ENCODE data around the gene COL28A1.

The COL28A1 gene

DNA sequence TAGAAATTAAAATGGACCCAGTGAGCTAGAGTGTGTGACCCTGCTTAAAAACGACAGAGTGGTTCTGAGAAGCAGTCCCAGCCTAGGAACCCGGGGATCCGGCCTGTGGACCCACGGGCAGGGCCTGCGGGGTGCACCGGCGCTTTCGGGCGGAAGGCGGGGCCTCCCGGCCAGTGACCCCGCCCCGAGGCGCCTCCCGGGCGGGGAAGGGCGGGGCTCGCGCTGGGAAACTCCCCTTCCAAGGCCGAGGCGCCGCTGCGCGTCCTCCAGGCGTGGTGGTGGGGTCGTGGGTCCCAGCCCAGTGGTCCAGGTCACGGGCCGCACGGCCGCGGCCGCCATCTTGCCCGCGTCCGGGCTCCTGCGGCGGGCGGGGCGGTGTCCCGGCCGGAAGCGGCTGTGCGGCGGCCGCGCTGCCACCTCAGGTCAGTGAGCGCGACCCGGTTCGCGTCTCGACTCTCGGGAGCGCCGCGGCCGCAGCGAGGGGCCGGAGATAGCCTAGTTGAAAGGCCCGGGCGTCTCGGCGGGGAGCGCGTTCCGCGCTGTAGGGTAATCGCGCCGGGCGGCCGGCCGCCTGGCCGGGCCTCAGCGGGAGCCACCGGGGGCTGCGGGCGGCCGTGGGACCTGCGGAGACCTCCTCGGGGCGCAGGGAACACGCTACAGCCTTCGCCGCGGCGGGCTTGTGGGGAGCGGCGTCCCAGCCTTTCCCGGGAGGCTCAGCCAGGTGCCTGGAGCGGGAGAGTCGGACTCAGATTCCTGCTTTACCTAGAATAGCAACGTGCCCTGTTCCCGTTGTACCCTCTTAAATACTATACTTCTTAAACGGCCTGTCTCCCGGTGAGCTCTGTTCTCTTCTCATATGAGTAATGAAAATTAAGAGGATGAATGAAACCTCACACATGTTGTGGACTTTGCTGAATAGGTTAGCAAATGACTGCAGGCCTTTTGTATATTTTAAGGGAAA, 31.3 kb upstream of the COL28A1 start, which contains the start of gene MIOS:
Gene MIOS (plus strand): TSS at position 234 of the 961 bp plus-strand sequence. CDS start 5,592 bp downstream, outside the sequence.
- TF ChIP-seq, protein P1, sequence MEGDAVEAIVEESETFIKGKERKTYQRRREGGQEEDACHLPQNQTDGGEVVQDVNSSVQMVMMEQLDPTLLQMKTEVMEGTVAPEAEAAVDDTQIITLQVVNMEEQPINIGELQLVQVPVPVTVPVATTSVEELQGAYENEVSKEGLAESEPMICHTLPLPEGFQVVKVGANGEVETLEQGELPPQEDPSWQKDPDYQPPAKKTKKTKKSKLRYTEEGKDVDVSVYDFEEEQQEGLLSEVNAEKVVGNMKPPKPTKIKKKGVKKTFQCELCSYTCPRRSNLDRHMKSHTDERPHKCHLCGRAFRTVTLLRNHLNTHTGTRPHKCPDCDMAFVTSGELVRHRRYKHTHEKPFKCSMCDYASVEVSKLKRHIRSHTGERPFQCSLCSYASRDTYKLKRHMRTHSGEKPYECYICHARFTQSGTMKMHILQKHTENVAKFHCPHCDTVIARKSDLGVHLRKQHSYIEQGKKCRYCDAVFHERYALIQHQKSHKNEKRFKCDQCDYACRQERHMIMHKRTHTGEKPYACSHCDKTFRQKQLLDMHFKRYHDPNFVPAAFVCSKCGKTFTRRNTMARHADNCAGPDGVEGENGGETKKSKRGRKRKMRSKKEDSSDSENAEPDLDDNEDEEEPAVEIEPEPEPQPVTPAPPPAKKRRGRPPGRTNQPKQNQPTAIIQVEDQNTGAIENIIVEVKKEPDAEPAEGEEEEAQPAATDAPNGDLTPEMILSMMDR (IDR thresholded peaks at IDR 0.05; ENCODE audit: low read length, missing control alignments), result no peak
- H3K4me3 ChIP-seq (replicated peaks; ENCODE audit: low read depth, low read length), result peak within 1 kb of the TSS; percentile 78
- peak; percentile 77 for DNase-seq (ENCODE audit: low read depth)

DNA sequence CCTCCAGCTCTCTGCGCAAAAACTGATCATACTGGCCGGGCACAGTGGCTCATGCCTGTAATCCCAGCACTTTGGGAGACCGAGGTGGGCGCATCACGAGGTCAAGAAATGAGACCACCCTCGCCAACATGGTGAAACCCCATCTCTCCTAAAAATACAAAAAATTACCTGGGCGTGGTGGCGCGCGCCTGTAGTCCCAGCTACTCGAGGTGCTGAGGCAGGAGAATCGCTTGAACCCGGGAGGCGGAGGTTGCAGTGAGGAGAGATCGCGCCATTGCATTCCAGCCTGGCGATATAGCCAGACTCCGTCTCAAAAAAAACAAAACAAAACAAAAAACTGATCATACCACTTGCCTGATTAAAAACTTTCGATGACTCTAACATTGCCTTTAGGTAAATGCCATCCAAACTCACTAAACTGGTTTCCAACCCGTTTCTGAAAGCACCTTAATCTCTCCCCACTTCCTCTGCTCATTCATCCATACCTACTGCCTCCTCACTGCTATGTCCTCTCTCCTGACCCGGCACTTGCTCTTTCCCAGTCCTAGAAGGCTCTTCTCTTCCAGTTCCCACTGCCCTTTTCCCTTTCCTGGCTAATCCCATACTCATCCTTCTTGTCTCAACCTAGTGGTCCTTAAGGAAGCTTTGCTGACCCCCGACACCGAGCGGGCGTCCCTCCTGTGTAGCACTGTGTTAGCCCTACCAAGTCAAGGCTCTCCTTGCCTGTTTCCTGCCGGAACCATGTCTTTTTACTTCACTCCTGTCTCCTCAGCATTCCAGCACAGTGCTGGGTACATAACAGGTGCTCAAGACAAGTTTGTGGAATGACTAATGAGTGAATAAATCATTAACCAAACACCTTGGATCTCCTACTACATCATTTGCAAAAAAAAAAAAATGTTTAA, 30.3 kb upstream of the COL28A1 start:
- H3K4me3 ChIP-seq (replicated peaks; ENCODE audit: low read depth, low read length), result peak overlapping the region; percentile 78
- no peak for DNase-seq (ENCODE audit: low read depth)
- TF ChIP-seq, protein P1 (IDR thresholded peaks at IDR 0.05; ENCODE audit: low read length, missing control alignments), result no peak

DNA sequence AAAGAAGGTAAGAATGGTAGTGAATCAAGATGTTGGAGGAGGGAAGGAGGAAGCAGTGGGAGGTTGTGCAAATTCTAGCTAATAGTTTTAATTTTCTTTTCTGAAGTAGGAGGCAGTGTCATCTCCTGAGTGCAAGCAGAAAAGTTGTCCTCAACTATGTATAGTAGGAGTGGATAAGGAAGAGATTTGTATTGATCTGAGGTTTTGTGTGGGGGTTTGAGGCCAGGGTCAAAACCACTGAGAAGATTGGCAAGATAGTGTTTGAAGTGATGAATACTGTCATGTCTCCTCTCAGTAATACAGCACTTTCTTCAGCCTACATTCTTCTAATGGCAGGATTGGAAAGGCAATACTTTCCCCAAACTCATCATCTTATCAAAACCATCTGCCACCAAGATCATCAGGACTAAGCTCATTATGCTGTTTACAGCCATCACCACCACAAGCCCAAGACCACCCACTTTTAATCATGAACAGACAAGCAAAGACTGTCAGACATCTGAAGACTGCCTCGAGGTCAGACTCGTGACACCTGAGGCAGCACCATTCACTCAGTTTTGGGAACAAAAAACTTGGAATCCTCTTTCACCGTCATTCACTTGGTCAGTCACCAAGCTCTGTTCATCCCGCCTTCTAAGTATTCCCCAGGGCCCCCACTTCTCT, 29.5 kb upstream of the COL28A1 start:
- DNase-seq (ENCODE audit: low read depth), result no peak
- H3K4me3 ChIP-seq (replicated peaks; ENCODE audit: low read depth, low read length), result no peak overlapping the region

DNA sequence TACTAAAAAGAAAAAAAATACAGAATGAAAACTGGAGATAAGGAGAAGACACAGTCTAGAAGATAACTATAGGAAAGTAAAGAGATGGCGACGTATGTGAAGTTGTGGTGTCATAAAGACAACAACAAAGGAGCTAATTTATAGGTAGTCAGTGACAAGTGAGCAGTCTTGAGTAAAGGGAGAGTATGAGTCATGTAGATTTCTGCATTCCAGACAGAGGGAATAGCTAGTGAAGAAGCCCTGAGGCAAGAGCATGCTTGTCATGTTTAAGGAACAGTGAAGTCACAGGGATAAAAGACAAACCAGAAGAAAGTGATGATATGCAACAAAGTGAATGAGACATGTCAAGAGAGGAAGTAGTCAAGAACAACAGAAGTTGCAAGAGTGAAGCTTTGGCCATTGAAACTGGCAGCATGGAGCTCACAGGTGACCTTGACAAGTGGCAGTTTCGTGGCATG, 28.7 kb upstream of the COL28A1 start:
- peak; percentile 45 for DNase-seq (ENCODE audit: low read depth)
- H3K4me3 ChIP-seq (replicated peaks; ENCODE audit: low read depth, low read length), result no peak overlapping the region
- TF ChIP-seq, protein P1 (IDR thresholded peaks at IDR 0.05; ENCODE audit: low read length, missing control alignments), result no peak

More for the DNA sequence above, 29.5 kb upstream of the COL28A1 start:
- TF ChIP-seq, protein P1 (IDR thresholded peaks at IDR 0.05; ENCODE audit: low read length, missing control alignments), result no peak

DNA sequence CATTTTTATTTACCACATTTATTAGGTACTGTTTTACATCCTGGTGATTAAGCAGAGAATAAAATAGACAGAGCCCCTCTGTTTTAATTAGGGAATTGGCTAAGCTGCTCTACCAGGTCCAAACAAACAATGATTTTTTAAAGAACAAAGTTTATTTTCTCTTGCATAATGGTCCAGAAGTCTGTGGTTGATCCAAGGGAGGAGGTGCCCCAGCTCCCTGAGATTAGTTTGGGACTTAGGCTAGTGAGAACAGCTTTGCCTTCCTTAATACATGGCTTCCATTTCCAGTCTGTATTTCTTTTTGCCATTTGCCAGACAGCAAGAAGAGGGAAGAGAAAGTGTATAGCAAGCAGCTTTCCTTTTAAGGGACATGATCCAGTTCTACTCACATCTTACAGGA, 28.1 kb upstream of the COL28A1 start:
- TF ChIP-seq, protein P1 (IDR thresholded peaks at IDR 0.05; ENCODE audit: low read length, missing control alignments), result no peak
- DNase-seq (ENCODE audit: low read depth), result no peak

DNA sequence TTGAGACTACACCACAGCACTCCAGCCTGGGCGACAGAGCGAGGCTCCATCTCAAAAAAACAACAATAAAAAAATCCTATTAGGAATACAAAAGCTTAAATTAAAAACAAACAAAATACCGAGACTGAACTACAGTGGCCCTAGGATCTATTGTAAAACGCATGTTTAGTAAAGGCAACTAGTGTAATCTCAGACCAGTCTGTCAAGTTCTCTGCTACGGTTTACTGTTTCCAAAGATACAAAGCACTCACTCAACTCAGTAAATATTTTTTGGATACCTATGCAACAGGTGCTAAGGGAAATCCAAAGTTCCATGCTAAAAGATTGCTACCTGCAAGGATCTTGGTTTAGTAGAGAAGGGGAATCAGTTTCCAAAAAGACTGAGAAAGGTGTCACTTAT, 27.6 kb upstream of the COL28A1 start:
- TF ChIP-seq, protein P1 (IDR thresholded peaks at IDR 0.05; ENCODE audit: low read length, missing control alignments), result no peak
- H3K4me3 ChIP-seq (replicated peaks; ENCODE audit: low read depth, low read length), result no peak overlapping the region
- no peak for DNase-seq (ENCODE audit: low read depth)

More for the DNA sequence above, 28.1 kb upstream of the COL28A1 start:
- H3K4me3 ChIP-seq (replicated peaks; ENCODE audit: low read depth, low read length), result no peak overlapping the region
